NCI-H1436 (cell line): ENCODE results near the gene MINK1.

ENCODE experiments used
- DNase-seq: peaks from one replicate; lab custom pipeline; 2025; lab: John Stamatoyannopoulos, UW

The MINK1 gene

GRCh38 chr17:4933646-4934045 is 100.5 kb downstream of the MINK1 start:
- DNase-seq: no peak

GRCh38 chr17:4934173-4934979 is 101.2 kb downstream of the MINK1 start:
- no peak for DNase-seq

- no peak for DNase-seq
Observed at GRCh38 chr17:4935650-4936049, 102.5 kb downstream of the MINK1 start.

GRCh38 chr17:4936436-4936835 is 103.3 kb downstream of the MINK1 start:
- DNase-seq: no peak

- DNase-seq: no peak
Observed at GRCh38 chr17:4937553-4937952, 104.4 kb downstream of the MINK1 start.

GRCh38 chr17:4938069-4938491 is 104.9 kb downstream of the MINK1 start:
- DNase-seq: no peak

GRCh38 chr17:4938688-4939545 is 105.8 kb downstream of the MINK1 start:
- no peak for DNase-seq

GRCh38 chr17:4939546-4939795 is 106.3 kb downstream of the MINK1 start:
- no peak for DNase-seq

GRCh38 chr17:4939796-4940554 is 106.8 kb downstream of the MINK1 start, which contains the start of the genes RNF167 and SLC25A11:
TSS of gene RNF167 (plus strand) at chr17:4940268. CDS start at chr17:4940910, 642 bp downstream.
TSS of gene SLC25A11 (minus strand) at chr17:4940046. CDS start at chr17:4939910, 136 bp downstream.
- DNase-seq: peak; percentile 98

- no peak for DNase-seq
Observed at GRCh38 chr17:4940555-4941318, 107.6 kb downstream of the MINK1 start.

- DNase-seq: no peak
Observed at GRCh38 chr17:4941319-4941610, 108.1 kb downstream of the MINK1 start.

GRCh38 chr17:4942760-4943508 is 109.8 kb downstream of the MINK1 start:
- DNase-seq: no peak

- no peak for DNase-seq
Observed at GRCh38 chr17:4944163-4944553, 111.0 kb downstream of the MINK1 start.

- no peak for DNase-seq
Observed at GRCh38 chr17:4944554-4945175, 111.5 kb downstream of the MINK1 start.

GRCh38 chr17:4945176-4945943 is 112.2 kb downstream of the MINK1 start:
- no peak for DNase-seq

- no peak for DNase-seq
Observed at GRCh38 chr17:4945944-4946280, 112.8 kb downstream of the MINK1 start.

- DNase-seq: no peak
Observed at GRCh38 chr17:4946312-4946976, 113.3 kb downstream of the MINK1 start.

GRCh38 chr17:4947010-4947410 is 113.9 kb downstream of the MINK1 start:
- no peak for DNase-seq
